GM21737 (cell line): ENCODE measurements around the gene TCP1.
"Not testable (repeated sequence)": the region's sequence is repeated elsewhere in the genome, so short reads cannot be mapped to it uniquely, and the experiment has no call there.

Source experiments
- ATAC-seq: cut with Tn5 transposase; IDR thresholded peaks from one replicate; pipeline ENCODE4 v1.9.1; 2021; ENCODE audit warnings: mild to moderate bottlenecking, moderate library complexity; ENCODE audit not compliant: unreplicated experiment

The TCP1 gene

DNA sequence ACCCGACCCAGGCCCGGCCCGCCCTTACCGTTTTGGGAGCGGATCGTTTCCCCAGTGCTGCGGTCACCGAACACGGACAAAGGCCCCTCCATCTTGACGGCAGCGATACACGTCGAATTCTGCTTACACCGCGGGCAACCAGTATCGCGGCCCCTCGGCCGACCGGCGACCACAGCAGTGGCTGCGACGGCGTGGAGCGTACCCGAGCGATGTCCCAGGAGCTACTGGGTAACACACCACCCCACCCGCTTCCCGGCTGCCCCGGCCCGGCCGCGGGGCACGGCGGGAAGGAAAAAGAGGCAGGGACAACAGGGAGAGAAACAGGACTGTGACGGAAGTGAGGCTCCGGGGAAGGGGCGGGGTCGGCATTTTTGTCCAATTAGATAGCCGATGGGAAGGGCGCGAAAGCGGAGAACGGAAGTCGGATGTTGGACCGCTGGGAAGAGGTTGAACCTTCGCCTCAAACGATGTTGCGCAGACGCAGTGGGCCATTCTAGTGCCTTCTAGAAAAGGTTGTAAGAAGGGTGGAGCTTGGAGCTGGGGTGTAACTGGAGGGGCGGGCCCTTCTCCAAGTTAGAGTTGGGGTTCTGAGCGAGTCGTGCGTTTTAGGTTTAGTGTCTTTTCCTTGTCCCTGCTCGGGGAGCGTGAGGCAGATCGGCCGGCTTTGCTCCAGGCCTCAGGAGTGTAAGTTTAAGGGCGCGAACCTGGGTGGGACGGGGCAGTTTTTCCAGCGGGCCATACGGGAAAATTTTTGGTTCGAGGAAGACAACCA, at the start of gene TCP1:
Gene TCP1 (minus strand): TSS at position 226 of the 772 bp plus-strand sequence. CDS start 134 bp downstream, at position 92.
- ATAC-seq: peak; percentile 70

DNA sequence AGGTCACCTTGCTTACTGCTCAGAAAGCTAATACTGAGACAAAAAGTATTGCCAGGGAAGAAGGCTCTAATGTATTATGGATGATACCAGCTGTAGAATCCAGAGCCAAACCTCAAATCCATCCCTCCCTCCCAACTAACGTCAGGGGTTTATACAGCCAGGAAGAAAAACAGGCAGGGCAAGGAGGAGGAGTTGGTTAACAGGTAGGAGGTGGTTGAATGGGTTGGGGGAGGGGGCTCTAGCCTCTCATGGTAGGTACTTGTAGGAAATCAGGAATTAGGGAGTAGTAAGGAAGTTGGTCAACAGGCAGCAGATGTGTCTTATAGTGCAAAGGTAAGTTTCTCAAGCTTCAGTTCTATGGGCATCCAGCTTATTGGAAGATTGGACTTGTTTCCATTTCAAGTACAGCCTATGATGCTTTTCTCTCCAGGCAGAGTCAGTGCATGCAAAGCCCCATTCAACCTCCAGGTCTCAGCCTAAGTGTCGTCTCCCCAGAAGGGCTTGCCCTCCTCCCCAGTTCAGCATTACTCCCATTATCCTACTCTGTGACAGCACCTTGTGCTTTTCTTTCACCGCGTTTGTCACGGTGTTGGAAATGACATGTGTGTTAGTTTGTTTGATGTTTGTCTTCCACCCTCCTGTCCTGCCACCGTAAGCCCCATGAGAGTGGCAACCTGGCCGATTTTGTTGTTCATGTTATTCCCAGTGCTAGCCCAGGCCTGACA, 48.8 kb upstream of the TCP1 start:
- ATAC-seq: no peak

DNA sequence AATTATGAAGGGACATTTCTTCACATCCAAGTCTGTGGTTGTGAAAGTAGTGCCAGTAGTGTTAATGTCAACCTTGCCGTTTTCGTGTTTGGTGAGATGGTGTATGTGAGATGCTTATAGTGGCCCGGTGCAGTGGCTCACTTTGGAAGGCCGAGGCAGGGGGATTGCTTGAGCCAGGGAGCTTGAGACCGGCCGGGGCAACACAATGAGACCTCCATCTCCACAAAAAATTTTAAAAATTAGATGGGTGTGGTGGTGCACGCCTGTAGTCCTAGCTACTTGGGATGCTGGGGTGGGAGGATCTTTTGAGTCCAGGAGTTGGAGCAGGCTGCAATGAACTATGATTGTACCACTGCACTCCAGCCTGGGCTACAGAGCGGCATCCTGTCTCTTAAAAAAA, 48.1 kb upstream of the TCP1 start:
- ATAC-seq: no peak

DNA sequence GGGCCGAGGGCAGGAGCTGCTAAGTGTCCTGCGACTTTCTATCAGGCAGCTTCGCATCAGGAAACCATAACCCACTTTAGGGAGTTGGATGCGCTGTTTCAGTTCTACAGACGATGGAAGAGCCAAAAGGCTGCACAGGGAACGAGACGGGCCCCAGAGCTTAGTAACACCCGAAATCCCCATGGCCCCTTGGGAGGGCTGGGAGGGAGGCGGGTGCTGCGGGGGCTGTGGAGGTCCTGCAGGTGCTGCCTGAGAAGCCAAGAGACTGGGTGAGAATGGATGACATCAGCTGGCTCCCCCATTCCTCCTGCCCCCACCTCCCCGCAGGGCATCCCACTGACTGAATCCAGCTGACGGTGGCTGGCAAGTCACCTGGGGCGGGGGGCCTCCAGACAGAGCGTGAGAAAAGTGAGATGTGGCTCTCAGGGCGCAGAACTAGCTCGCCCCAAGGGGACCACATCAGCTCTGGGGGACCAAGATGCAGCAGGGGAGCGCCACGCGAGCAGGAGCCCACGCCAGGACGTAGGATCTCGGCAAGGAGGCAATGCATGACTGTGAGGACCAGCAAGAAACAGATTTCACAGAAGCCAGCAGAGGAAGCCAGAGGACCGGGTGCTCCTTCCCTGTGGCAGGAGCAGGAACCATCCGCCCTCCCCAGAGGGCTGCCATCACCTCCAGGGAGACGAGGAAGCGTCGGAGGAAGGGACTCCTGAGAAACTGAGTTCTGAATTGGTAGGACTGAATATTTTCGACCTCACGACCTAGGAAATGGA, 47.5 kb upstream of the TCP1 start:
- no peak for ATAC-seq

DNA sequence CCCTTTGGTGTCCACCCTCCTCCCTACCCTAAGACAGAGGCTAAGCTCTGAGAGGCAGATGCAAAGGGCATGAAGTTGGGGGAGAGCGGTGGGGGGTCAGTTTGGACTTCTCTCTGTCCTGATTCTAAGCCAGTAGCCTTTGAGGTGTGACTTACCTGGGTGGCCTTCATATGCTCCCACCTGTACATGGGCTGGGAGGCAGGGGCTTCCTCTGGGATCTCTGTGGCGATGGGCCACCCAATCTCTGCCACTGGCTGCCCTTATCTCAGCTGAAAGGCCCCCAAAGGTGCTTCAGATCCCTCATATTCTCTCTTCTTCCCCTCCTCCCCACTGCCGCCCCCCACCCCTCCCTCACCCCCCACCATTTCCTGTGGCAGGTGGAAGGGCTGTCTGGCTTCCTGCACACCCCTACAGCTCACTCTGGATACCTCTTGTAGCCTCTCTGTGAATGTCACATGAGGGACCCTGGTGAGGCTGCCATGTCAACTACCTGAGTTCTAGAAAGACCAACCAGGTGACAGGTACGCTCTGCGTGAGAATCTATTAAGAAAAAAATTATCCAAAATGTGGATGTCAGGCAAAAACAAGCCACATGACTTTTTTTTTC, 44.7 kb upstream of the TCP1 start:
- no peak for ATAC-seq

DNA sequence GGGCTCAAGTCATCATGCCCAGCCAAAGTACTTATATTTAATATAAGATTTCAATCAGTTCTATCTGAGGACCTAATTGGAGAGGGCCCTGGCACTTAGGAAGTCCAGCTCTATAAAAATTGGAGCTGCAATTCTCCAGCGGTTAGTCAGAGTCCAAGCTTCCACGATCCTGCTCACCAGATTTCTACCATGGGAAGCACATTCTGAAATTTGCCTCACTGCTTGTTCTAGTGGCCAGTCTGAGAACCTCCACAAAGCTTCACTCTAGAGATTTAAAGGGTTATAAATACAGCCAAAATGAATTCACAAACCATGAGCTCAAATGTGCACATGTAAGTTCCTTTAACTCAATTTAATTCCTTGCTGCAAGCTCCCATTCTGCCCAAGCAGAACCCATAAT, 44.2 kb upstream of the TCP1 start:
- no peak for ATAC-seq

DNA sequence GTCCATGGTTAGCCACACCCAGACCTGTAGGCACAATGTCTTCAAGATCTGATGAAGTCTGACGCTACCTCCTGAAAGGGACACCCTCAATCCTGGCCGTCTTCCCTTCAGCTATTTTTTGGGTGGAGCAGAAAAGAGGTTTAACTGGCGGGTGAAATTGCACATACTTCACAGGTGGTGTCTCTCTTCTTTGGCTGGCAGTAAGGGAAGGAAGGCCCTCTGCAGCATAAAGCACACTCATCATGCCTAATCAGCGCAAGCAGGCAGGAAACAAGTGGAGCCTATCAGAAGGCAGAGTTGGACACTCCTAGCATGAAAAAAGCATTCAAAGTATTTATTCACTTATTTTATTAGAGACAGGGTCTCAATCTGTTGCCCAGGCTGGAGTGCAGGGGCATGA, 43.5 kb upstream of the TCP1 start:
- ATAC-seq: no peak

DNA sequence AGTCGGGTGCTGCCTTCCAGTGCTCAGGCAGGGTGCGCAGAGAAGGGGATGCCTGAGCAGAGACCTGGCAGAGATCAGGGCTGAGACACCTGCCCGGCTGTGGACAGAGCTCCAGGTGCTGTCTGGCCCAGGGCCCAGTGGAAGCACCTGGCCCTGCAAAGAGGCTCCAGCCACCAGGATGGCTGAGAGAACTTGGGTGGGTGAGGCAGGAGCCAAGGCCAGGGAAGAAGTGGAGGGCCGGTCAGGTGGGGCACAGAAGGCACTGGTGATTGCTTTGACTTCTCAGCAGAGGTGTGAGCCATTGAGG, 41.9 kb upstream of the TCP1 start:
- ATAC-seq: no peak

DNA sequence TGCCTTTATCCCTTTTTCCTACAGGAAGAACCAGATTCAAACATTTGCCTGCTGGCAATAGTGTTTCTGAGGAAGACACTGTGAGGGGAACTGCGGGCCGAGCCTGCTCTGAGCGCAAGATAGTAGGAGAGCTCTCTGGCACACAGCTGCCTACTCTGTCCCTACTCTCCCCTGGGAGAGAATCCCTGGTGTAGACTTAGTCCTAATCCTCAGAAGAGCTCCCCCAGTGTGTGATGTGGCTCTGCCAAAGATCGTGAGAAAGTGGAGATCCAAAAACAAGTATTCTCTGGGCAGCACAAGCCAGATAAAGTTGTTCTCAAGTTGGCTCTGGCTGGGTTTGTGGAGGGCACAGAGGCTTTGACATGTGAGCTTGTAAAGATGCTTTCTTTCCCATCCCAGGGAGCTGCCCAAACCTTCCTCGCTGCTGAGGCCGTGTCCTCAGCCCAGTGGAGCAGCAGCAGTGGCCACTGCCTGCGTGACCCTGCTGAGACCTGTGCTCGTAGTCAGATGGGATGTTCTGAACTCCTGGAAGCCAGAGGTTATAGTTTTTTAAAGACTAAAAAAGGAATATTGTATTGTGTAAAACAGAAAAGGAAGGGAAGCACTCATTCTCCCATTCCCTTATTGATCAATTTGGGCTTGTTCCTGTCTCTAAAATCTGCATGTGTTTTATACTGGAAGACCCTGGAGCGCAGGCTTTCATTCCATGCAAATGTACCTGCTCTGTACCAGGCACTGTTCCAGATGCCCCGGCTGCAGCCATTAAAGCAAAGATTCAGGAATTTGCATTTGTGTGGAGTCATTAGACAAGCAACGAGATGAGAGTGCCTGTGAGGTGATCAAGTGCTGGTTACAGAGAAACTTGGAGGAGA, 41.3 kb upstream of the TCP1 start:
- ATAC-seq: no peak

DNA sequence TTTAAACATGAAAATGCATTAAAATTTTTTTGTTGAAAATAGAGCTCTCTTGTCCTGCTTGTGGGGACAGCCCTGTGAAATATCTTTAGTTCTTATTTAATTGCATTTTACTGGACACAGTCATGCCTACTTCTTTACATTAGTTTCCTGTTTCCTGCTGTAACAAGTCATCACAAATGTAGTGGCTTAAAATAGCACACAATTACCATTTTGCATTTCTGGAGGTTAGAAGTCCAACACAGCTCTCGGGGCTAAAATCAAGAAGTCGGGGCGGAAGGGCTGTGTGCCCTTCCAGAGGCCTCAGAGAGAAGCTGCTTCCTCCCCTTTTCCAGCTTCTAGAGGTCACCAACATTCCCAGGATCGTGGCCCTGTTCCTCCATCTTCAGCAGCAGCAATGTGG, 40.1 kb upstream of the TCP1 start:
- ATAC-seq: peak; percentile 65

DNA sequence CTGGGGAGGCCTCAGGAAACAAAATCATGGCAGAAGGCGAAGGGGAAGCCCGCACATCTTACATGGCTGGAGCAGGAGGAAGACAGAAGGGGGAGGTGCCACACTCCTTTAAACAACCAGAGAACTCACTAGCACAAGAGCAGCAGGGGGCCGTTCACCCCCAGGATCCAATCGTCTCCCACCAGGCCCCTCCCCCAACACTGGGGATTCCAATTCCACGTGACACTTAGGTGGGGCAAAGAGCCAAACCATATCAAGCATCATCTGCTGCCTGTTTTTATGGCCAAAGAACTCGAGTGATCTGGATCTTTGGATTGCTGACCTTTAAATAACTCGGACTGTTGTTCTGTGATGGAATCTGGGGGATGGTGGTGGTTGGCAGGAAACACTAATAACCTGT, 38.7 kb upstream of the TCP1 start:
- no peak for ATAC-seq

DNA sequence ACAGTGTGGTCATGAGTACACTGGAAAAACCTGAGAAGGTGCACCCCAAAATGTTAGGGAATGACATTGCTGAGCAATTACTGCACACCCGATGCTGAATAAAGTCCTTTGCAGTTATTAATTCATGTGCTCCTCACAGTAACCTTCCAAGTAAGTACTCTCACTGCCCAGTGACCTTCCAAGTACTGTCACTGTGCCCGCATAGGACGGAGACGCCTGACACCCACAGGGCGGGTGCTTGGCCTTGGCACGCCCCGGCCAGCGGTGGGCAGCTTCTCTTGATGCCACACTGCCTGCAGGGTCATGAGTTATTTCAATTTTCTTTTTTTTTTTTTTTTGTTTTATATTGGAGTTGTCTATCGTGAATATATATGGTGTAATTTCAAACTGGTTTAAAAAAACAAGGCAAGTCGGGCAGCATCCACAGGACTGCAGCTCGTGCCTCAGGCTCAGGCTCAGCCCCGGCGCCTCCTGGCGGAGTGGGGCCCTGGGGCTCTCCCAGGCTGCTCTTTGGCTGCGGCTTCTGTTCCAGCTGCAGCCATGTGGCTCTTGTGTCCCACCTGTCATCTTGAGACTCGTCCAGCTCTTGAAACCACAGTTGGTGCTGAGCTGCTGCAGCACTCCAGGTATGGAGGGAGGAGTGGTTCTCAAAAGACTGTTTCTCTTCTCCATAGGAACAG, 37.7 kb upstream of the TCP1 start:
- no peak for ATAC-seq

DNA sequence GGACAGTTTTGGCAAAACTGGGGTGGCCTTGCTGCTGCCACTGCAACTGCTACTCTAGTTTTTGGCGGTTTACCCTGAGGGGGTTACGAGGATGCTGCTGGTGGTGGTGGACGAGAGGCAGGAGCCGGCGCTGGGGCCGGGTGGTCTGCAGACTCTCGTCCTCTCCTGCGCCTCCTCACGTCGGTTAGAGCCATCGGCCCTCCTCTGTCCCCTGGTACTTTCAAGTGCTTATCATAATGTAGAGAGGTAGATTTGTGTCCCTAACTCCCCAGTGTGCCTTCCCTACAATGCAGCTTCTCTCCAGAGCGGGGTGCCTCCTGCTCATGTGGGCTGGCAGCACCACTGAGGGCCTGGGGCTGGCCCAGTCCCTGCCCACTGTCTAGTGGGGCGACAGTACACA, 36.6 kb upstream of the TCP1 start:
- no peak for ATAC-seq

DNA sequence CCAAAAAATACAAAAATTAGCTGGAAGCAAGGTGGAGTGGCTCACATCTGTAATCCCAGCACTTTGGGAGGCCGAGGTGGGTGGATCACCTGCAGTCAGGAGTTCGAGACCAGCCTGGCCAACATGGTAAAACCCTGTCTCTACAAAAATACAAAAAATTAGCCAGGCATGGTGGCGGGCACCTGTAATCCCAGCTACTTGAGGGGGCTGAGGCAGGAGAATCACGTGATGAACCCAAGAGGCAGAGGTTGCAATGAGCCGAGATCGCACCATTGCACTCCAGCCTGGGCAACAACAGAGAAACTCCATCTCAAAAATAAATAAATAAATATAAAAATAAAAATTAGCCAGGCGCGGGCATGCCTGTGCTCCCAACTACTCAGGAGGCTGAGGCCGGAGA, 35.3 kb upstream of the TCP1 start:
- not testable (repeated sequence) for ATAC-seq

DNA sequence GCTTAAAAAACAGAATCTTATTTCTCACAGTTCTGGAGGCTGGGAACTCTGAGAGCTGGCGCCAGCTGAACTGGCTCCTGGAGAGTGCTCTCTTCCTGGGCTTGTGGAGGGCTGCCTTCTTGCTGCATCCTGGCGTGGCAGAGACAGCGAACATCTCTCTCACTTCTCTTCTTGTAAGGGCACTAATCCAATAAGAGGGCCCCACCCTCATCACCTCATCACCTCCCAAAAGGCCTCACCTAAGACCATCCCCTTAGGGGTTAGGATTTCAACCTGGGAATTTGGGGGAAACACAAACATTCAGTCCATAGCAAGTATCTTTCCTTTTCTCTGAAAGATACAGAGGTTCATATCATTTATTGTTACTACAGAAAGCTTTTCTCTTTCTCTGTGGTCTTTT, 34.6 kb upstream of the TCP1 start:
- ATAC-seq: no peak

DNA sequence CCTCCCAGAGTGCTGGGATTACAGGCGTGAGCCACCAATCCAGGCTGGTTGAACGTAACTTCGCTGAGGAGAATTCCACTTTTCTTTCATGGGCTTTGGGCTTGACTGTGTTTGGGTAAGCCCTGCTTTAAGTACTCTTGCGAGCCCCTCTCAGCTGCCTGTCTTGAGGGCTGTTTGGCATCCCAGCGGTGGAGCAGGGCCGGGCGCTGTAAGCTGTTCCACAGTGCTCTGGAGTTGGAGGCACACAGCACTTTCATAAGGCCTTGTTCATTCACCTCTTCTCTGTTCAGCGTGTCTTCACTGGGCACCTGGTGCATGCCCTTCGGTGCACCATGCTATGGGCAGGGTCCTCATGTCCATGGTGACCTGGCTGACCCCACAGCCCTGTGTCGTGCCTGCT, 32.3 kb upstream of the TCP1 start:
- ATAC-seq: no peak

DNA sequence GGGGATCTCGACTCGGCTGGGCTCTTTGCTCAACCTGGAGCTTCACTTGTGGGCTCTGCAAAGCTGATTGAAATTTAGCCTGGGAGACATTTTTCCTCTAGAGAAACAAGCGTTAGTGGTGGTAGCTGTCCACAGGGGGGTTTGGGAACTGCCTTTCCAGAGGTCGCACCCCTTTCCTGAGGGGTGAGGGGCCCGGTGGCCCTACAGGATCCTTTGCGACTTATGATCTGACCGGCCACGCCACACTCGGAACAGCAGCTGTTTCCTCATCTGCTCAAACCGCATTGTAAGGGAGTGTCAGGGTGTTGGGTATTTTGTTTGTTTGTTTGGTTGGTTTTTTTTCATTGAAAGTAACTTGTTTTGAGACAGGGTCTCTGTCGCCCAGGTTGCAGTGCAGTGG, 31.7 kb upstream of the TCP1 start:
- no peak for ATAC-seq

DNA sequence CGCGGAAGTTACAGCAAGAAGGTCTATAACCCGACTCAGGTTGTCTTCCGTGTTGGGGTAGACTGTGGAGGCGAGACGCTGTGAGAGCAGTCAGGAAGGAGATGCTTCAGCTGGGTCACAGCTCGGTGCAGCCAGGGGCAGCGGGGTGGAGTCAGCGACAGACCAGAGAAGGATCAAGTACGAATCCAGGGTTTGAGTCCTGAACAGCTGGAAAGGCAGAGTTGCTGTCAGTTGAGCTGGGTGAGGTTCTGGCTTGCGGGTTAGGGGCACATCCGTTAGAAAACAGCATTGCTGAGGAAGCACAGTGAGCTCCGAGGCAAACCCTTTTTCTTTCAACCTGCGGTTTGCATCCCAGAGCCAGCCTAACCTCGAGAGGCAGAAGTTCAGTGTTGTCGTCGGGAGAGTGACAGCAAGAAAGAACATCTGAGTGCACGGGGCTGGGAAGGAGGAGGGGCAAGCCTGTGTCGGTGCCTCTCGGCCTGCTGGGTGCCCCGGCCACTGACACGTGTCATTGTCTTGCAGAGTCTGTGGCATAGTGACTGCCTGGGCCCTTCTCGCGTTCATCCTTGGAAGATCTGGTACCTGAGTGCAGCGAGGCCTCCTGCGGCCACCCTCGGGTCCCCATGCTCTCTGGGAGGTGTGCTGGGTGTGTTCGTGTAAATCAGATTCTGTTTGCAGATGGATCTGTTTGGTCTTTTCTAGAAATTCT, 30.7 kb upstream of the TCP1 start:
- ATAC-seq: peak; percentile 58

DNA sequence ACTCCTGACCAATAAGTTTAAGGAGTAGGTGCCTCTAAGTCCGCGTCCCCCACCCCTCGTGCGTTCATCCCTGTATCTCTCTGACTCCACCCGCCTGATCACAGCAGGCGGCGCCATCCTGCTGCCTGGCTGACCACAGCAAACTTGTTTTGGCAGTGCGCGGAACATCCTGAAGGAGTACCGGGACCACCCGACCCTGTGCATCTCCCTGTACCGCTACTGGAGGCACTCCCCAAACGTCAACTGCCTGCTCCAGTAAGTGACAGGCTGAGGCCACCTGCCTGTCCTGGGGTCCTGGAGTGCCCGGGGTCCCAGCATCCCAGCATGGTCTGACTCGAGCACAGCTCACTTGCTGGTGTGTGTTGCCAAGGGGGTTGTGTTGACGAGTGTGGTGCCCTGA, 29.7 kb upstream of the TCP1 start:
- no peak for ATAC-seq
